GM11168 (cell line): ENCODE results near the gene POLR2M.

Source experiments
- in situ Hi-C: fragments of 300-500 bp; cut with MboI; formaldehyde crosslinking; loops from one replicate; pipeline ENCODE4 v1.12.0; 2022; ENCODE audit warnings: low sequenced_read_pairs; ENCODE audit not compliant: unreplicated experiment

POLR2M gene

GRCh38 chr15:57735431-57735830 lies 28.9 kb downstream of the POLR2M start:
- in situ Hi-C loops = no loop called here

- in situ Hi-C loops = no loop called here
These were observed 29.4 kb downstream of the POLR2M start for GRCh38 chr15:57735891-57736290.

DNA sequence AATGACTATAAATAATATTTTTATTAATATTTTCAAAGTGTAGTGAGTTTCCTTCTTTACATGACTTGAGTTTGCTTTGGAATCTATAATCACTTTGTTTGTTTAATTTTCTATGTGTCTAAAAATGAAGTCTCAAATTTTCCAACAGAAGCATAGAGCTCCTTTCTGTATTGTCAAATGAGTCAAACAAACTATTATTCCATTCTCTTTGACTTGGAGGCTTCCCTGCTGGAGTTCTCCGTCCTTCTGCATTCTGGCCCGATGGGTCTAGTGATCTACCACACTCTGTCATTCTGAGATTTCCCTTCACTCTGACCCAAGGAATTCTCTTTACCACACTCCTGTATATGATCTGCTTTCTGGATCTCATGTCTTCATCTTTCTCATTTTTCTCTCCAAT lies 30.1 kb downstream of the POLR2M start:
- in situ Hi-C loops = no loop called here

DNA sequence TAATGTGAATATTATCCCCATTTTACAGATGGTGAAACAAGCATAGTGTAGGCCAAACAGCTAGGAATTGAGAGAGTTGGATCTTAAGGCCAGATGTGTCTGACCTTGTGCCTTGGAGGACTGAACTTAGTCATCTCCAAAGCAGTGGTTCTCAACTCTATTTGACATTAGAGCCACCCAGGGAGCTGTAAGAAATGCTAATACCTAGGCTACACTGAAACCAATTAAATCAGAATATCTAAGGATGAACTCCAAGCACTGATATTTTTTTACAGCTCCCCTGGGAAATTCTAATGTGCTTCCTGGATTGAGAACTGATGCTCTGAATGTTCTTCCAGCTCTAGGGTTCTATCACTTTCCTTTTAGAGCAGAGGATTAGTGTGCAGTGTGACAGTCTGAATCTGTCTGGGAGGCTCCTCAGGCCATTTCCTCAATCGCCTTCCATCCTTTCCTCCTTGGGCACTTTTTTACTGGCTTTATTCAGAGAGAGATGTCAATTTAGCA lies 32.3 kb downstream of the POLR2M start:
- in situ Hi-C loops = no loop called here

DNA sequence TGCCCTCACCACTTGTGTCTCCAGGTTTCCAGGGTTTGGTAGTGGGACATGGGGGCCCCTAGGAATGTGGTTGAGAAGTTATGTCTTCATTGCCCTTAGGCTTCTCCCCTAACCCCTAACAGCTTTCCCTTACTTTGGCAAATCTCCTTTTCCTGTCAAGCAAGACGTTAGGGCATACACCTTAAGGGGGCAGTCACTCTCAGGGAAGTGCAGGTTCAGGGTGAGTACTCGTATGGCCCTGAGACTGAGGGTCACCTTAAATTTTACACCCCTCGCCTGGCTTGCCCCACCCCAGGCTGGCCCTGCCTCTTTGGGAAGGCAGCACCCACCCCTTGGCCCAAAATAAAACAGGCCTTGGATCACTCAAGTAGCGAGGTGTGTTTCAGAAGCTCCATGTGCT lies 33.5 kb downstream of the POLR2M start:
- in situ Hi-C loops = no loop called here

- in situ Hi-C loops = no loop called here
These were observed 34.6 kb downstream of the POLR2M start for GRCh38 chr15:57741089-57741488.

DNA sequence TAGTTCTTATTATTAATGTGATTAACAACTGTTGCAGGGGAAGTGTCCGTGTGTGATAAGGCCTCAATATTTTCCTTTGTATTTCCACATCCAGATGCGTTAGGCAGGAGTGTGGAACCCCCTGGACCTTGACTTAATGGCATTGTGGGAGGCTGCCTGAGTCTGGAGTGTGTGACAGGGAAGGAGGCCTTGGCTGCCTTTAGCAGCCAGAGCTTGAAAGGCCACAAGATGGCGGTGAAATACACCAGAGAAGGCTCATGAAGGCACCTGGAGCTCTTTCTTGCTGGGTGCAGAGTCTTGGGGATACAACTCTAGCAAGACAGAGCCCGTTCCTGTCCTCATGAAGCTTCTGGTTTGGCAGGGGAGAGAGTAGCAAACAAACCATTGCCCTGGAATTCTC lies 36.9 kb downstream of the POLR2M start:
- in situ Hi-C loops = no loop called here

GRCh38 chr15:57746786-57747185 lies 40.3 kb downstream of the POLR2M start:
- in situ Hi-C loops = no loop called here

DNA sequence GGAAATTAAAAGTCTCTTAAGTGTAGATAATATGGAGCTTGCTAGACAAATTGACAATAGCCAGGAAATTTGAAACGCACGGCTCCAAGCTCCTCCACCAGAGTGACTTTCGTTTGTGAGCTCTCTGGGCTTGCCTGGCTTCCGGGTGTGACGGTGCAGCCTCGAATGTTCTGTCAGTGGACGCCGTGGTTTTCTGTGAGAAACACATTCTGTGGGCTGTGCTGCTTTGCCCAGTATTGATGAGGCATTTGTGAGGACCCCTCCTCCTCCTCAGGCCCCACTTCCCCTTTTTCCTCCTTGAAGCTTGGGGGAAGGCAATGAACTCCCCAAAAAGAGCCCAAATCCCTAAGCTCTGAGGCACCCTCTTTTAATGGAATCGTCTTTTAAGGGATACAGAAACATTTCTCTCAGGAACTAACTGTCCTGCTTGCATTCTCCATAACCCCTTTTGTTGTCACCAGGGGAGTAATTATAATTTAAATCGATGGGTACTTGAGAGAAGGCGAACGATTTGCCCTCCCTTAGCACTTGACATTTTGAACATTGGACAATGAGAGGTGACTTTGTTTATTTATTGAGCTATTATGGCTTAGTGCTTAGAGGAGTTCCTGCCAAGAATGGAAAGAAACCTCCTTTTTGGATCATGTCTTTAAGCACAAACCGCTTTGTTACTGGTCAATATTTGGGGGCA lies 40.8 kb downstream of the POLR2M start:
- in situ Hi-C loops = no loop called here

DNA sequence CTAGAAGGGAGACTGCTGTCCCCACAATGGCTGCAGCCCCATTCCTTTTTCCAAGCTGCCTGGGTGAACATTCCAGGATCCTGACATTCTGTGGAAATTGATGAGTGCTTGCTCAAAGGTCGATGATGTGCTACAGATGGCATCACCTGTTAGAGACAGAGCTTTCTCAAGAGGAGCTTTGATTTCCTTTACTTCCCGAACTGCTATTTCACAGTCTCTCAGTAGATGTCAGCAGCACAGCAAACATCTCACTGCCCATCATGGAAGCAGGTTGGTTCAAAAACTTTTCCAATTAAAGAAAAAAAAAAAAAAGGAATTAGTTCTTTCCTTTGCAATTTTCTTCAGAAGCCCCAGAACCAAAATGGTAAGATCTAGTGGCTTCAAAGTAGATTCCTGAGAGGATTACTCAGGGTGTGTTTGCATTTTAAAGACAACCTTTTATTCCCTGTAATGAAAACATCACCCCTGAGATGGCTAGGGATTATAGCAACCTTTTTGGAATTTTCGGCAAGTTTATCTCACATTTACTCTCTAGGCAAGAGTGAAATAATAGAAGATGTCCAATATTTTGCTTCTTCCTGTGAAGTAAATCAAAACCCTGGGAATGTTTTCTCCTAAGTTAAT lies 44.8 kb downstream of the POLR2M start:
- in situ Hi-C loops = no loop called here

DNA sequence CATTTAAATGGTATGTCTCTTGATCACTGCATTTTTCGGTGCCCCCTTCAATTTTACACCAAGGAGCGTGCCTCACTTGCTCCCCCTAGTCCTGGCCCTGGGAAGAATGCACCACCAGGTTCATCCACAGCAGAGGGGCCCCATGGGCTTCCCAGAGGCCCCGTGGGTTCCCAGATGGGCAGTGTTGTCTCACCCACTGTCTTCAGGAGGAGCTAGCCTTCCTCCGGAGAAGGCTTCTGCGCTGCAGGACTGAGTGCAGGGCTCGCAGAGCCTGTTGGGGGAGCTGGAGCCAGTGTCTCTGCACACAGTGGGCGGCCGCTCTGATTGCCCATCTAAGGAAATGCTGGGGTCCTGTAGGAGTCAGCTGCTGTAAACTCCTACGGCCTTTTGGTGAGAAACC lies 45.9 kb downstream of the POLR2M start:
- in situ Hi-C loops = no loop called here

GRCh38 chr15:57752840-57753239 lies 46.3 kb downstream of the POLR2M start:
- in situ Hi-C loops = no loop called here

DNA sequence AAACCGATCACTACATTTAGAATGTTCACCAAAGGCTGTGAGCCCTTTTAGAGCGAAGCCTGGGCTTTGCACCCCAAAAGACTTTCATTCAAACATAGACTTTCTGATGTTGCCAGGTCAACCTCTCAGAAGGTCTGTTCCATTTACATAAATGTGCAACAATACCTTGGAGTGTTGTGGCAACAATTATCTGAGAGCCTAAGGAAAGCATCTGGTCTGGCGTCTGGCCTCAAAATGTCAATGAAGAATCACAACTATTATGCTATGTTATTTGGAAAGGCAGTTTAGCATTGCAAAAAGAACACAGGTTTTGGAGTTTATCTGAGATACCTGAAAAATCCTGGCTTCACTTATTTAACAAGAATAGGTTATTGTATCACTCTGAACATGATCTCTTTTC lies 50.0 kb downstream of the POLR2M start:
- in situ Hi-C loops = no loop called here

DNA sequence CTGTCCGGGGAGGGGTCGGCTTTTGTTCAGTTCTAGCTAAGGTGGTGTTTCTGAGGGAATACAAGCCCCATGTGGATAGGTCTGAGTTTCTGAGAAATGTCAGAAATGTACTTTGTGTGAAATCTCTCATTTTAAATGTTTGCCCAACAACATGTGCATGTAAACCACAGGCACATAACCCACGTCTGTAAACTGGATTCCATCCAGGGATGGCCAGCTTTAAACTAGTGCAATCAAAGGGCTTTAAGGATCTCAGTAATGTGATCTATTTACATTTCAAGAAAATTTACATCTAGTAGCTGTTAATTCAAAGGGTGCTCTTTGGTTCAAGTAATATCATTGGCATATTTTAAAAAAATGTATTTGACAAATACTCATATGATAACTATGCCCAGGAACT lies 52.0 kb downstream of the POLR2M start:
- in situ Hi-C loops = no loop called here

DNA sequence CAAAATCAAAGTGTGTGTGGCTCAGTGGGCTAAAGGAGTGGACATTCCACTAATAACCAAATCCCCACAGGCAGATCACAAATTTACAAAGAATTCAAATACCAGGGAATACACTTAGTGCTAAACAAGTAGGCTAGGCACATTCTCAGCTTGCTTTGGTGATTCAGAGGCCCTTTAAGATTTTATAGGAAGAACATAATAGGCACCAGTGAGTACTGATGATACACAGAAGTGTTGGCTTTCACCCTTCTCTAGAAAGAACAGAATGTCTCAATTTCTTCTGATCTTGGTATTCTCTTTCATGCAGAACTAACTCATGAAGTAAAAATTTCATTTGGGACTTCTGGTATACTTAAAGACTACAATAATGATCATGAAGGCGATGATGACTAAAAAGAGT lies 55.0 kb downstream of the POLR2M start:
- in situ Hi-C loops = loop anchor here (10.0 kb wide), 1 partner anchor 93 kb away; no protein-coding TSS in a partner anchor

DNA sequence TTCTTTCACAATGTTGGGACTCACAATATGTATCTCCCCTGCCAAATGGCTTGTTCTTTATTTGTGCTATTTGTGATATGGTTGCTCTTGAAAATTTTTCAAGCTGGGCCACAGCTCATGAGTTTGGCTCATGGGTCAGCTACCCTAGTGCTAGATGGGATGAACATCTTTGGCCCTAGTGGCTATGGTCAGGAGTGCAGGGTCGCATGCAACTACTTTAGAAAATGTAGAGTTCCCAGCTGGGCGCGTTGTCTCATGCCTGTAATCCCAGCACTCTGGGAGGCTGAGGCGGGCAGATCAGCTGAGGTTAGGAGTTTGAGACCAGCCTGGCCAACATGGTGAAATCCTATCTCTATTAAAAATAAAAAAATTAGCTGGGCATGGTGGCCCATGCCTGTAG lies 55.8 kb downstream of the POLR2M start:
- in situ Hi-C loops = loop anchor here (10.0 kb wide), 1 partner anchor 92 kb away; no protein-coding TSS in a partner anchor

DNA sequence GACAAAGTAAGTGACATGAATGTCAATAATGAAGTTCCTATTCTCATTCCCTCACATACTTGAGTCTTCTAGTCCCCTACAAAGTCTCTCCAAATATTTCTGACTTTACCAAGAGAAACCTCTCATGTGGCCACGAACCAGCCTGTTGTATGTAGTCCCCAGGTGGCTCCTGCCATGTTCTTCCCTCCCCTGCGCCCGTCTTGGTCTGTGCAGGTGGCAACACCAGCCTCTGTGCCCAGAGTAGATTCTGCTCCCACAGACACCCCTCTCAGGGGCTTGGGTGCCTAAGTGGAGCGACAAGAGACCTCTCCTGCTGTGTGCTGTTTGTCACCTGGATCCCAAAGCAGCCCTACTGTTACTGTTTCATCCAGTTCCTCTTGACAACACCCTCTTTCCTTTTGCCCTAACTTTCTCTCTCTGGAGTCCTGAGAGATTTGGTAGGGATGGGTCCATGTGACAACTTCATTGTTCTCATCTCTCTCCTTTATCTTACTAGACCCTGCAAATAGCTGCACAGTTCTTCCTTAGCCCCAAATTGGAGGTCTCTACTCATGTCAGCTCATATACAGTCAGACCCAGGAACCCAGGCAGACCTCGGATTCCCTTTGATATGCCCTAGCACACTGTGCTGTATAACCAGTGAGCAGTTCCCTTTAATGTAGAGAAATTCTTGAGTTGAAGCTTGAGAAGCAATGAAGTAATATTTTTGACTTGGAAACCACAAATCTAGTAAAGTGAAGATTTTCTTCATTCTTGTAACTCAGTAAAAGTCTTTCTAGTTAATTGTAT lies 56.9 kb downstream of the POLR2M start:
- in situ Hi-C loops = loop anchor here (10.0 kb wide), 1 partner anchor 91 kb away; no protein-coding TSS in a partner anchor
